GM19043 (cell line): Measurements from ENCODE around the gene FGGY.
A peak's percentile ranks its signal among the peaks of the same experiment; 100 is the strongest.

ENCODE experiments used
- ATAC-seq: cut with Tn5 transposase; IDR thresholded peaks from one replicate; pipeline ENCODE4 v1.9.1; 2021; ENCODE audit warnings: low read depth; ENCODE audit not compliant: unreplicated experiment

FGGY gene

DNA sequence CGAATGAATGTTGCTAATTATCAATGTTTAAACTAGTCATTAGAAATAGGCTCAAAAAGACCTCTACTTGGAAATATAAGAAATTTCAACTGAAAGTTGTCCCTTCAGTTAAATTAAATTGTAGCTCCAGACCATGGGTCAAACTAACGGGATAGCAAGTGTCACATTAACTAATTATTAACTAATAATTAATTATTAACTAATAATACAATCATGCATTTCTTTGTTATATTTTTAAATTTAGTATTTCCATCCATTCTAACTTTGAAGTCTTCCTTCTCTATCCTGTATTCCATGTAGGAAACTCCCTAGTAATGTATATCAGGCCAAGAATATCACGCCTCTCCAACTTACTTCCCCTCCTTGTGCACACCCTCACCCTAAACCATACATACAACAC lies 474.5 kb downstream of the FGGY start:
- no peak for ATAC-seq

GRCh38 chr1:59775480-59775879 lies 478.6 kb downstream of the FGGY start:
- ATAC-seq, result no peak

DNA sequence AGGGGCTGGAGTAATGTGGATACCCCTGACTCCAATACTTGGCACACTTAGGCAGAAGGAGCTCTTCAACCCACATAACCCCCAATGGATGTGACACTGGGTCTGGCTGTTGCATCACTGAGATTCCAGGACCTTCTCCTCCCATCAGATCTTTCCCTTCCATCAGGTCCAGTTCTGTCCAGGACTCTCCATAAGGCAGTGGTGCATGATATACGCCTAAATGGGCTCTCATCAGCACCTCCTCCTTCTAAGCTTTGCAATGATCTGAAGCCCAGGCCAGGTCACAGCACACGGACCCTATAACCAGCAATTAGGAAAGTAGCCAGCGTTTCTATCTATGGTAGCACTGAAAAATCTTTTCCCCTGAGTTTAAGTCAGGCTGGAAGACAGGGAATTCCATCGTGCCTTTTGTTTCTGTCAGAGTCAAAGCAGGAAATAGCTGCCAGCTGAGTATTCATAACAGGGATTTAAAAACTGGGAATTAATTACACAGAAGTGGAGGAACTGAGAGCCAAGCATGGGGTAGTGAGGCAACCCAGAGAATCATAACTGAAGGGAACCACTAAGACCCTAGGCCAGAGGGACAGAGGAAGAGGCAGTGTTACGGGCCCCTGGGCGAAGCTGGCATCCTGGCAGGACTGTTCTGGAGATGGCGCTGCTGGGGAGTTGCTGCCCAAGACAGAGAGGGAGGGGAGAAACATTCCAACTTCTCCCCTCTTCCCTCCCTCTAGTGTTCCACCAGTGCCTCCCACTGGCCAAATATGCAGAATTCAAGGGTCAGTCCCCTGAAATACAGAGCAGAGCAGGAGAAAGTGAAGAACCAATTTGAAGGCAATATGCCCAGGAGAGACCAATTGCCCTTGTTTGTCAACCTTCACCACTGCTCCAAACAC lies 480.3 kb downstream of the FGGY start:
- no peak for ATAC-seq

- no peak for ATAC-seq
Observed at GRCh38 chr1:59779949-59780348, 483.1 kb downstream of the FGGY start.

GRCh38 chr1:59788825-59789224 lies 491.9 kb downstream of the FGGY start:
- ATAC-seq, result no peak

DNA sequence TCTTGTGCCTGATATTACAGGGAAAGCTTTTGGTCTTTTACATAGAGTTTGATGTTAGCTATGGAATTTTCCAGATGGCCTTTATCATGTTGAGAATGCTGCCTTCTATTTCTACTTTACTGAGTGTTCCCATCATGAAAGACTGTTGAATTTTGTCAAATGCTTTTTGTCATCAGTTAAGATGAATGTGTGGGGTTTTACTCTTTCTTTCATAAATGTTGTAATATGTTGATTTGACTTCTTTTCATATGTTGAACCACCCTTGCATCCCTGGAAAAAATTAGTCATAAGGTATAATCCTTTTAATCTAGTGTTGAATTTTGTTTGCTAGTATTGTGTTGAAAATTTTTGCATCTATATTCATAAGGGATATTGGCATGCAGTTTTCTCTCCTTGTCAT lies 501.7 kb downstream of the FGGY start:
- no peak for ATAC-seq

GRCh38 chr1:59803458-59804038 lies 506.7 kb downstream of the FGGY start:
- peak; percentile 66 for ATAC-seq

DNA sequence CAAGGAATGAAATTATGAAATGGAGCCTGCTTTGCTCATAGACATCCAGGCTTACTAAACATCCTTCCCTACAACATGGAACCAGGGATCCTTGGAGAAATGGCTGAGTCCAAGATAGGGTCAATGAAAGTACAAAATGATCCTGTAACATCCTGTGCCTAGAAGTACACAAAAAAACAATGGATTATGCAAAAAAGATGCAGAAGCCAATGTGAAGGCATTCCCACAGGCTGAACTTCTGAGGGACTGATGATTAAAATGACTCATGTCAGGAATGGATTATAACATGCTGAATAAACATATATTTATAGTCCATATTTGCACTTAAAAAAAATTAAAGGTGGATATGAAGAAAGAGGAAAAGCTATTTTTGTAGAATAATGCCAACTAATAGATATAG lies 507.4 kb downstream of the FGGY start:
- ATAC-seq, result no peak

- no peak for ATAC-seq
Observed at GRCh38 chr1:59805554-59805953, 508.7 kb downstream of the FGGY start.
